Psoas muscle (tissue), 8 donors: ENCODE data around the gene ONECUT3. TPM values are rescaled to one million over a fixed set of nuclear protein-coding genes. Genes with fewer than 3 reads are reported as not detected.
A peak's percentile ranks its signal among the peaks of the same experiment; 100 is the strongest.

ENCODE experiments used
- ATAC-seq, 4 donors: fragments of 200-7000 bp; cut with Tn5 transposase; one replicate each; pipeline ENCODE4 v1.9.1; 2020; ENCODE audit warnings: moderate library complexity in 3 of 4, mild to moderate bottlenecking in 2 of 4
- DNase-seq, 2 donors: peaks; one replicate each; pipeline ENCODE4 v3.0.0-alpha.2; 2020
- H3K27ac ChIP-seq: fragments of 200-600 bp; one replicate; pipeline ENCODE4 v1.8.0; 2022
- H3K27me3 ChIP-seq, 3 donors: fragments of 200-600 bp in 1 of 3; one replicate each; pipeline versions ENCODE4 v1.6.1 to v1.8.0; 2013 to 2022; ENCODE audit warnings: low read length in 2 of 3, mild to moderate bottlenecking in 2 of 3, moderate library complexity in 1 of 3; ENCODE audit not compliant: insufficient read depth in 3 of 3
- H3K36me3 ChIP-seq, 2 donors: fragments of 200-600 bp in 1 of 2; one replicate each; pipeline versions ENCODE4 v1.6.1 to v1.8.0; 2013 to 2022; ENCODE audit warnings: low read depth in 1 of 2, mild to moderate bottlenecking in 1 of 2, moderate library complexity in 1 of 2; ENCODE audit not compliant: insufficient read depth in 1 of 2
- H3K4me1 ChIP-seq: fragments of 200-600 bp; one replicate; pipeline ENCODE4 v1.8.0; 2022
- H3K4me3 ChIP-seq: fragments of 200-600 bp; one replicate; pipeline ENCODE4 v1.8.0; 2022; ENCODE audit warnings: mild to moderate bottlenecking
- H3K9me3 ChIP-seq: fragments of 200-600 bp; one replicate; pipeline ENCODE4 v1.8.0; 2022
- WGBS, 3 donors: extraction: QIAGEN DNeasy Blood & Tissue Kit; methylation state at CpG; one replicate each; pipeline versions ENCODE4 v1.1.6 to v1.1.7; 2013; 5-methylcytosine and 5-hydroxymethylcytosine counted together
- intact Hi-C, 2 donors: fragments of 100-400 bp; cut with DNase I; formaldehyde crosslinking; loops; one replicate each; pipeline versions ENCODE4 v1.11.0 to v1.14.2; 2022
- polyA plus RNA-seq, 3 donors: library from polyadenylated mRNA; stranded (reverse); fragments of 200-250 nt; gene quantifications; one replicate each; pipeline ENCODE4 v1.2.3, GENCODE V29; 2013
- total RNA-seq, 4 donors: library from RNA; stranded (reverse); fragmentation: NEBNext Ultra II Directional in 2 of 4; extraction: Animal tissue kit (Norgen Biotek cat#: 25700) in 2 of 4; gene quantifications; one replicate each; pipeline versions ENCODE4 v1.2.1 to v1.2.4, GENCODE V29; 2021 to 2023
- TF ChIP-seq, protein P1 (sequence below): fragments of 200-600 bp; IDR thresholded peaks from one replicate; pipeline ENCODE4 v1.8.0; 2022; ENCODE audit warnings: antibody characterized with exemption
- donor health status: healthy with polysubstance abuse.
- donor health status: DM: no; HTN: no; CAD: no; lungs with moderate emphysema.
- donor health status: Bipolar disorder and iron deficiency.
- donor health status: healthy.
- donor health status: DM: yes; HTN: yes; CAD: no.
- donor health status: DM: no; HTN: no; CAD: no.
- donor health status: DM: no; HTN: no; CAD: no.
- donor health status: DM: yes; HTN: yes; CAD: no.

The ONECUT3 gene
- total and polyA plus RNA-seq, 7 donors = not detected

DNA sequence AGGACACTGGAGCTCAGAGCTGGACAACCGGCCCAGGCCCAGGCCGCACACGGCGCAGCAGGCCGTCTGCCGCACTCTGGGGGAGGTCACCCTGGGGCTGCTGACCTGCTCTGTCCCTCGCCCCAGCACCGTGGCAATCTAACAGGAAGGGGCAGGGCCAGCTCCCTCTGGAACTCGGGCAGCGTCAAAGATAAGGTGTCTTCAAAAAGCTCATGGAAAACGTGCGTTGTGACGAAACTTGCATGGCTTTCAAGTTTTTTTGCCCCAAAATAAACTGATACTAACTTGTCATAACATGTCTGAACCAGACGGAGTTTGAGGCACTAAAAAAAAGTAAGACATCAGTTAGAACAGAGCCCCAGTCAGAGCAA, 70.9 kb downstream of the ONECUT3 start:
- intact Hi-C loops = loop anchor here in 1 of 2 donors (10.0 kb wide), 1 partner anchor 279 kb away; no protein-coding TSS in a partner anchor
- 87 to 89% (median 88%) methylated on average over 14 of the region's 14 CpGs for WGBS, 3 donors
- no peak for DNase-seq

DNA sequence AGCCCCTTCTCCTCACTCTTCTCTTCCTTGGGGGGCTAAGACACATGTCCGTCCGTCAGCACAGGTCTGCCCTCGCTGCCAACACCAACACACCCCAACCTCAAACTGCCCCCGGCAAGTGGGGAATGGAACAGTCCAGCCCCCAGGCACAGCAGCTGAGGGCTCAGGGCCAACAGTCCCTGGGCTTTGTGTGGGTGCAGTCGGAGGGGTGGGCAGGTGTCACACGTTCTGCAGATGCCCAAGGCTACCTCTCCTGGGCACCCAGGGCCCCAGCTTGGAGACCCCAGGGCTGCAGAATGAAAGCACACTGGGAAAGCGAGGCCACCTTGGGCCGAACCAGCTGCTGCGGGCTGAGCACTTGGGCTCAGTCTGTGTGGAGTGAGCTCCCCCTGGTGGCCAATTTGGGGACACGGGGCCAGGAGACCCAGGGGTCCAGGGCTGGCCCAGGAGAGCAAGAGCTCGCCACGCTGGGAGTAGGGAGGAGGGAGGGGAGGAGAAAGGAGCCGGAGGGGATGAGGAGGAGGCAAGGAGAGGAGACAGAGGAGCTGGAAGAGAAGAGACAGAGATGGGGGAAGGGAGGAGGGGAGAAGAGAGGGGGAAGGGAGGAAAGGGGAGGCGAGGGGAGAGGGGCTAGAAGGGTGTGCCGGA, 72.7 kb downstream of the ONECUT3 start:
- TF ChIP-seq, protein P1, sequence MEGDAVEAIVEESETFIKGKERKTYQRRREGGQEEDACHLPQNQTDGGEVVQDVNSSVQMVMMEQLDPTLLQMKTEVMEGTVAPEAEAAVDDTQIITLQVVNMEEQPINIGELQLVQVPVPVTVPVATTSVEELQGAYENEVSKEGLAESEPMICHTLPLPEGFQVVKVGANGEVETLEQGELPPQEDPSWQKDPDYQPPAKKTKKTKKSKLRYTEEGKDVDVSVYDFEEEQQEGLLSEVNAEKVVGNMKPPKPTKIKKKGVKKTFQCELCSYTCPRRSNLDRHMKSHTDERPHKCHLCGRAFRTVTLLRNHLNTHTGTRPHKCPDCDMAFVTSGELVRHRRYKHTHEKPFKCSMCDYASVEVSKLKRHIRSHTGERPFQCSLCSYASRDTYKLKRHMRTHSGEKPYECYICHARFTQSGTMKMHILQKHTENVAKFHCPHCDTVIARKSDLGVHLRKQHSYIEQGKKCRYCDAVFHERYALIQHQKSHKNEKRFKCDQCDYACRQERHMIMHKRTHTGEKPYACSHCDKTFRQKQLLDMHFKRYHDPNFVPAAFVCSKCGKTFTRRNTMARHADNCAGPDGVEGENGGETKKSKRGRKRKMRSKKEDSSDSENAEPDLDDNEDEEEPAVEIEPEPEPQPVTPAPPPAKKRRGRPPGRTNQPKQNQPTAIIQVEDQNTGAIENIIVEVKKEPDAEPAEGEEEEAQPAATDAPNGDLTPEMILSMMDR = peak; percentile 81
- no peak overlapping the region for H3K4me3 ChIP-seq
- WGBS, 3 donors = 32 to 39% (median 33%) methylated on average over 15 of the region's 15 CpGs
- H3K36me3 ChIP-seq = peaks cover 3 to 73% of the 10 kb centered on the region in 2 donors
- peak; percentile 64 to 89 (median 81) for ATAC-seq
- DNase-seq = peak; percentile 75 to 89
- no peak overlapping the region for H3K27ac ChIP-seq
- H3K9me3 ChIP-seq = no peaks in the 10 kb centered on the region
- intact Hi-C loops = loop anchor here in 1 of 2 donors (5.0 to 10.0 kb wide), 2 partner anchors 154 to 281 kb away; no protein-coding TSS in a partner anchor
- no peaks in the 10 kb centered on the region for H3K27me3 ChIP-seq
- peaks cover 5% of the 10 kb centered on the region for H3K4me1 ChIP-seq

More for the DNA sequence above, 70.9 kb downstream of the ONECUT3 start:
- ATAC-seq = no peak
- Histone ChIP-seq H3K27me3 (no peaks in the 10 kb centered on the region), H3K27ac (no peak overlapping the region), H3K9me3 (no peaks in the 10 kb centered on the region), H3K4me1 (peaks cover 5% of the 10 kb centered on the region), H3K36me3 (peaks cover 3 to 89% of the 10 kb centered on the region in 2 donors), H3K4me3 (no peak overlapping the region)
- TF ChIP-seq, protein P1 = no peak

DNA sequence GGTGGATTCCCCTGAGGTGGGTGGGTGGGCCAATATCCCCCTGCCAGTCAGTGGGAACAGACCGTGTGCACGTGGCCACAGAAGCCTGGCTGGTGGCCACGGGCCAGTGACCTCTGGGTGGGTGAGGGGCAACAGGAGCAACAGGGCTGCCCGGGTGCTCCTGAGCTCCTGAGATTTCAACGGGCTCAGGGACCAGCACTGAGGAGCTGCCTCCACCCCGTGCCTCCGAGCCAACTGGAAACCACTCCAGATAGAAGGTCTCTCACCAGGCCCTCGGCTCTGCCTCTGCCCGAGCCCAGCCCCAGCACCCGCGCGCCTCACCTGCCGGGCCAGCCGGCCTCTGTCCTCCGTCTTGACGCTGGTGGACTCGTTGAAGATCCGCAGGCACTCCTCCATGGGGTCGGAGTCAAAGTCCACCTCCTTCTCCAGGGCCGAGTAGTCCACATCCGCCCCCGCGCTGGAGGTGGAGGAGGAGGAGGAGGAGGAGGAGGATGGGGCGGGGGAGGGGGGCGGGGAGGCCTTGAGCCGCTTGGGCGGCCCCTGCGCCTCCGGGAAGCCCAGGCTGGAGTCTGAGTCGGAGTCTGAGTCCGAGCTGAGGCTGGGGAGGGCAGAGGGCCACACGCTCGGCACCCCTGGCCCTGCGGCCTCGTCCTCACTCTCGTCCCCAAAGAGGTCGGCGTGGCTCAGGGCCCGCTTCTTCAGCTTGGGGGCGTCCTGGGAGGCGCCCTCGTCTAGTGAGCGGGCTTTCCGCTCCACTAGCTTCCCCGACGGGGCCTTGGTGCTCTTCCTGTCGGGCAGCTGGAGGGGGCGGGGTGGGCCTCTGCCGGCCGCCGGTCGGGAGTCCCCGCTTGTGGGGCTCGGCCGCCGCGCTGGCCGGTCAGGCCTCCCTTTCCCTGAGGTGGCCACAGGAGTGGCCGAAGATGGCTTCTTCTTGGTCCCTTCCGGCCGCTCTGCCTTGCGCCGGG, 73.5 kb downstream of the ONECUT3 start:
- ATAC-seq (peak in 2 of 4 donors; percentile 8 to 10), DNase-seq (no peak)
- H3K27ac ChIP-seq = no peak overlapping the region
- intact Hi-C loops = loop anchor here in 1 of 2 donors (5.0 to 10.0 kb wide), 2 partner anchors 155 to 282 kb away; no protein-coding TSS in a partner anchor
- TF ChIP-seq, protein P1 = no peak
- H3K4me3 ChIP-seq = no peak overlapping the region
- no peaks in the 10 kb centered on the region for H3K27me3 ChIP-seq
- H3K4me1 ChIP-seq = peaks cover 5% of the 10 kb centered on the region
- WGBS, 3 donors = 71 to 72% (median 72%) methylated on average over 54 to 62 of the region's 63 CpGs
- H3K9me3 ChIP-seq = no peaks in the 10 kb centered on the region
- peaks cover 3 to 68% of the 10 kb centered on the region in 2 donors for H3K36me3 ChIP-seq

DNA sequence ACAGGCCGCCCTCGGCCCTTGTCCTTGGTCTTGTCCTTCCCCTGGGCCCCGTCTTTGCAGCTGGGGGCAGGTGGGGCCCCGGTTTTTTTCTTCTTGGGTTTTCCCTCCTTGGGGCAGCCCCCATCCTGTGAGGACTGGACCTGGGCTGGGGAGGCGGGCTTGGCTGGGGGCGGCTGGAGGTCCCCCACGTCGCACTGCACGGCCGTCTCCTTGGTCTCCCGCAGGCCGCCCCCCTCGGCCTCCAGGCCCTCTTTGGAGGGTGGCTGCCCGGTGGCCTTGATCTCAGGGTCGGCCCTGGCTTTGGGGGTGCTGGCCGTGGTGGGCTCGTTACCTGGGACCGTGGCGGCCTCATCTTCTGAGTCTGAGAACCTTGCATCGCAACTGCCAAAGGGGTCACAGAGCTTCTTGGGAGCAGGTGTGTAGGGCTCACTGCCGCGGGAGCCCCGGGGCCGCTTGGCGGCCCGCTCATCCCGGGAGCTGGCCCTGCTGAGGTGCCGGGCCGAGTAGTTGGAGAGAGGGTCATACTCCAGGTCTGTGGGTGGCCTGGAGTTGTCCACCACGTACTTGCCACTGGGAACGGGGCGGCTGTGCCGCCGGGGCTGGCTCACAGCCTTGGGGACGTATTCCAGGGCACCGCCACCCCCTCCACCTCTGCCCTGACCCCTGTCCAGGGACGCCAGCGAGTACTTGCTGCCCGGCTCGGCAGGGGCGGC, 74.4 kb downstream of the ONECUT3 start:
- peaks cover 3 to 59% of the 10 kb centered on the region in 2 donors for H3K36me3 ChIP-seq
- TF ChIP-seq, protein P1 = no peak
- intact Hi-C loops = loop anchor here in 1 of 2 donors (5.0 to 10.0 kb wide), 2 partner anchors 155 to 283 kb away; no protein-coding TSS in a partner anchor
- no peaks in the 10 kb centered on the region for H3K9me3 ChIP-seq
- H3K27ac ChIP-seq = no peak overlapping the region
- ATAC-seq (no peak), DNase-seq (no peak)
- 84 to 91% (median 84%) methylated on average over 40 to 41 of the region's 41 CpGs for WGBS, 3 donors
- peaks cover 5% of the 10 kb centered on the region for H3K4me1 ChIP-seq
- H3K27me3 ChIP-seq = no peaks in the 10 kb centered on the region
- H3K4me3 ChIP-seq = no peak overlapping the region
